ENCODE measurements around the gene NRBP1. TPM values are rescaled to one million over a fixed set of nuclear protein-coding genes. Genes with fewer than 3 reads are reported as not detected.

NRBP1 gene
- total RNA-seq, 2 experiments from 2014 or later = 169 to 181 TPM

DNA sequence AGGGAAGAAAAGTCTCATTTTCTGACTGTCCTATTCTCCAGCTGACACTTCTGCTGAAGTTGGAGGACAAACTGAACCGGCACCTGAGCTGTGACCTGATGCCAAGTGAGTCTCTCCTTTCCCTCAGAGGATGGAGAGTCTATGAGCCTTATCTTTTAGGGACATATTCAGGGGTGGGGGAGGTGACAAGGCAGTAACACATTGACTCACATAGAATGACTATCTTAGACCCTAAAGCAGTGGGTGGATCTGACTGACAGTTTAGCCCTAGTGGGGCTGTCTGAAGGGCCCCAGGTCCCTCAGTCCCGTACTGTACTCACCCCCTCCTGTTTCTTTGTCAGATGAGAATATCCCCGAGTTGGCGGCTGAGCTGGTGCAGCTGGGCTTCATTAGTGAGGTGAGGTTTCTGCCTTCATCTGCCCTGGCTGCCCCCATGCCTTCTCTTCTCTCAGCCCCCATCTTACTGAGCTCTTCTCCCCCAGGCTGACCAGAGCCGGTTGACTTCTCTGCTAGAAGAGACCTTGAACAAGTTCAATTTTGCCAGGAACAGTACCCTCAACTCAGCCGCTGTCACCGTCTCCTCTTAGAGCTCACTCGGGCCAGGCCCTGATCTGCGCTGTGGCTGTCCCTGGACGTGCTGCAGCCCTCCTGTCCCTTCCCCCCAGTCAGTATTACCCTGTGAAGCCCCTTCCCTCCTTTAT is 12.9 kb downstream of the NRBP1 start:
- ChIA-PET CTCF (no interaction called here), POLR2A (no interaction called here)
- TF ChIP-seq CTCF (IDR thresholded peaks at IDR 0.05) = no peak
- Histone ChIP-seq H3K36me3 (ENCODE audit: insufficient read depth, low read length) (peaks cover 55% of the 10 kb centered on the region), H3K4me1 (ENCODE audit: insufficient read depth, low read length) (peaks cover 7% of the 10 kb centered on the region), H3K27me3 (ENCODE audit: control insufficient read depth in 1 of 2, insufficient read depth in 2 of 2, low read length in 2 of 2) (no peaks in the 10 kb centered on the region), H3K27ac (ENCODE audit: low read depth in 1 of 2, low read length in 2 of 2) (no peak overlapping the region), H3K9me3 (ENCODE audit: control insufficient read depth in 1 of 2, insufficient read depth in 1 of 2, low read length in 2 of 2) (no peaks in the 10 kb centered on the region), H3K4me3 (ENCODE audit: low read length) (no peak overlapping the region)
- Mint-ChIP-seq H3K4me3 (no peak overlapping the region), H3K36me3 (ENCODE audit: low read depth) (peaks cover 74% of the 10 kb centered on the region), H3K9me3 (no peaks in the 10 kb centered on the region), H3K4me1 (ENCODE audit: low read depth) (peaks cover 20% of the 10 kb centered on the region), H3K27ac (peak overlapping the region; percentile 61), H3K27me3 (no peaks in the 10 kb centered on the region)
- DNase-seq (no peak), ATAC-seq (ENCODE audit: poor library complexity) (no peak)
- intact Hi-C loops (cut with DNase I, micrococcal nuclease) = loop anchor here in 1 of 2 experiments (5.0 kb wide), 2 partner anchors 46 to 186 kb away; partner anchors contain the start of genes CCDC121, GPN1 and IFT172

DNA sequence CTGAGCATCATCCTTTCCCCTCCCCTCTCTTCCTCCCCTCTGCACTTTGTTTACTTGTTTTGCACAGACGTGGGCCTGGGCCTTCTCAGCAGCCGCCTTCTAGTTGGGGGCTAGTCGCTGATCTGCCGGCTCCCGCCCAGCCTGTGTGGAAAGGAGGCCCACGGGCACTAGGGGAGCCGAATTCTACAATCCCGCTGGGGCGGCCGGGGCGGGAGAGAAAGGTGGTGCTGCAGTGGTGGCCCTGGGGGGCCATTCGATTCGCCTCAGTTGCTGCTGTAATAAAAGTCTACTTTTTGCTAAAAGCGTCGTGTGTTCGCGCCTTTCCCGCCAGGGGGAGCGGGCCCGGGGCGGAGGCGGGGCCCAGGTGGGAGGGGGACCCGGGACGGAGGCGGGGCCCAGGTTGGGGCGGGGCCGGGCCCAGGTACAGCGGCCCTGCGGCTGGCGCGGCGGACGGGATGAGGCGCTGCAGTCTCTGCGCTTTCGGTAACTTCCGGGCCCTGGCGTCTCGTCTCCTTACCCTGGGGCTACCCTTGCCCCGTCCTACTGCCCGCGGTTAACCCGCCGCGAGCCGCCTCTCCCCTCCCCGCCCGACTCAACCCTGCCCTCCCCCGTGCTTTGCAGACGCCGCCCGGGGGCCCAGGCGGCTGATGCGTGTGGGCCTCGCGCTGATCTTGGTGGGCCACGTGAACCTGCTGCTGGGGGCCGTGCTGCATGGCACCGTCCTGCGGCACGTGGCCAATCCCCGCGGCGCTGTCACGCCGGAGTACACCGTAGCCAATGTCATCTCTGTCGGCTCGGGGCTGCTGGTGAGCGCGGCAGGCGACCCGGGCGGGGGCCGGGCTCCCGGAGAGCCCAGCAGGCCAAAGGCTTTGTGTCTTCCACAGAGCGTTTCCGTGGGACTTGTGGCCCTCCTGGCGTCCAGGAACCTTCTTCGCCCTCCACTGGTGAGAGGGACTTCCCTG is 13.8 kb downstream of the NRBP1 start, which contains the start of gene KRTCAP3:
KRTCAP3 (plus strand) TSS at position 424 of the 962 bp plus-strand sequence; CDS start at position 456, 32 bp downstream.
- Mint-ChIP-seq H3K9me3 (no peaks in the 10 kb centered on the region), H3K4me3 (peak within 1 kb of the TSS; percentile 5), H3K4me1 (ENCODE audit: low read depth) (peaks cover 20% of the 10 kb centered on the region), H3K27me3 (no peaks in the 10 kb centered on the region), H3K36me3 (ENCODE audit: low read depth) (peaks cover 69% of the 10 kb centered on the region), H3K27ac (peak within 1 kb of the TSS; percentile 61)
- no peak within 1 kb of the TSS for H3K4me3 ChIP-seq (ENCODE audit: low read length)
- H3K27me3 ChIP-seq (ENCODE audit: control insufficient read depth in 1 of 2, insufficient read depth in 2 of 2, low read length in 2 of 2) = no peaks in the 10 kb centered on the region
- H3K9me3 ChIP-seq (ENCODE audit: control insufficient read depth in 1 of 2, insufficient read depth in 1 of 2, low read length in 2 of 2) = no peaks in the 10 kb centered on the region
- ChIA-PET CTCF (no interaction called here), POLR2A (interaction anchor here (1.0 kb wide), 2 partner anchors 12 to 13 kb away, joined by 3 read pairs; no protein-coding TSS in a partner anchor)
- H3K36me3 ChIP-seq (ENCODE audit: insufficient read depth, low read length) = peaks cover 46% of the 10 kb centered on the region
- intact Hi-C loops (cut with DNase I, micrococcal nuclease) = loop anchor here (1.0 to 5.0 kb wide), 3 partner anchors 45 to 185 kb away; partner anchors contain the start of genes IFT172 (in 2 of the 2), CCDC121 (in 1 of the 2) and GPN1 (in 1 of the 2)
- peak; percentile 37 for TF ChIP-seq CTCF (IDR thresholded peaks at IDR 0.05)
- H3K4me1 ChIP-seq (ENCODE audit: insufficient read depth, low read length) = peaks cover 8% of the 10 kb centered on the region
- no peak within 1 kb of the TSS for H3K27ac ChIP-seq (ENCODE audit: low read depth in 1 of 2, low read length in 2 of 2)
- ATAC-seq (ENCODE audit: poor library complexity) (peak; percentile 96), DNase-seq (peak; percentile 45 to 77 (median 60))

DNA sequence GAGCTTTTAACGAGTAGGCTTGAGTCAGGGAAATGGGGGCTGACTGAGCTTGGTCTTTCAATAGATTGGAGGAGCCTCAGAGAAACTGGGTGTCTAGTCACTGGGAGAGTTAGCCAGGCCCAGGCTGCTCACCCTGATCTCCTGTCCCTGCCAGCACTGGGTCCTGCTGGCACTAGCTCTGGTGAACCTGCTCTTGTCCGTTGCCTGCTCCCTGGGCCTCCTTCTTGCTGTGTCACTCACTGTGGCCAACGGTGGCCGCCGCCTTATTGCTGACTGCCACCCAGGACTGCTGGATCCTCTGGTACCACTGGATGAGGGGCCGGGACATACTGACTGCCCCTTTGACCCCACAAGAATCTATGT is 14.5 kb downstream of the NRBP1 start:
- no peak overlapping the region for H3K4me3 ChIP-seq (ENCODE audit: low read length)
- no peaks in the 10 kb centered on the region for H3K27me3 Mint-ChIP-seq
- no peaks in the 10 kb centered on the region for H3K9me3 ChIP-seq (ENCODE audit: control insufficient read depth in 1 of 2, insufficient read depth in 1 of 2, low read length in 2 of 2)
- H3K27ac ChIP-seq (ENCODE audit: low read depth in 1 of 2, low read length in 2 of 2) = no peak overlapping the region
- H3K27me3 ChIP-seq (ENCODE audit: control insufficient read depth in 1 of 2, insufficient read depth in 2 of 2, low read length in 2 of 2) = no peaks in the 10 kb centered on the region
- H3K4me1 ChIP-seq (ENCODE audit: insufficient read depth, low read length) = peaks cover 8% of the 10 kb centered on the region
- ATAC-seq (ENCODE audit: poor library complexity) (no peak), DNase-seq (peak in 1 of 14 experiments; percentile 11)
- POLR2A ChIA-PET = interaction anchor here (1.0 kb wide), 2 partner anchors 12 to 13 kb away, joined by 3 read pairs; no protein-coding TSS in a partner anchor
- intact Hi-C loops (cut with DNase I, micrococcal nuclease) = loop anchor here (1.0 to 5.0 kb wide), 3 partner anchors 44 to 184 kb away; partner anchors contain the start of genes IFT172 (in 2 of the 2), CCDC121 (in 1 of the 2) and GPN1 (in 1 of the 2)
- H3K4me3 Mint-ChIP-seq = peak overlapping the region; percentile 5
- CTCF ChIA-PET = no interaction called here
- peaks cover 69% of the 10 kb centered on the region for H3K36me3 Mint-ChIP-seq (ENCODE audit: low read depth)
- H3K9me3 Mint-ChIP-seq = no peaks in the 10 kb centered on the region
- H3K4me1 Mint-ChIP-seq (ENCODE audit: low read depth) = peaks cover 20% of the 10 kb centered on the region
- H3K27ac Mint-ChIP-seq = peak overlapping the region; percentile 61
- TF ChIP-seq CTCF (IDR thresholded peaks at IDR 0.05) = no peak
- peaks cover 40% of the 10 kb centered on the region for H3K36me3 ChIP-seq (ENCODE audit: insufficient read depth, low read length)

Data from CD4-positive, alpha-beta T cell (primary cell).